HUES64 (cell line): Measurements from ENCODE around the gene FAM174C.
"Not testable (repeated sequence)": the region's sequence is repeated elsewhere in the genome, so short reads cannot be mapped to it uniquely, and the experiment has no call there.

Experiments
- H3K27ac ChIP-seq: 2 replicates; pipeline ENCODE4 v1.7.0; 2013; ENCODE audit warnings: low read depth, low read length, inconsistent platforms
- H3K27me3 ChIP-seq: 2 replicates; pipeline ENCODE4 v1.6.1; 2013; ENCODE audit warnings: mild to moderate bottlenecking, low read length; ENCODE audit not compliant: insufficient read depth
- H3K36me3 ChIP-seq: 2 replicates; pipeline ENCODE4 v1.6.1; 2013; ENCODE audit warnings: mild to moderate bottlenecking, low read length; ENCODE audit not compliant: insufficient read depth
- H3K4me1 ChIP-seq: 2 replicates; pipeline ENCODE4 v1.6.1; 2013; ENCODE audit warnings: mild to moderate bottlenecking, low read length, moderate library complexity; ENCODE audit not compliant: insufficient read depth
- H3K4me3 ChIP-seq: 2 replicates; pipeline ENCODE4 v1.5.1; 2013; ENCODE audit warnings: mild to moderate bottlenecking, low read length, moderate library complexity
- H3K9ac ChIP-seq: 2 replicates; pipeline ENCODE4 v1.6.1; 2013; ENCODE audit warnings: mild to moderate bottlenecking, low read depth, low read length
- H3K9me3 ChIP-seq: 2 replicates; pipeline ENCODE4 v1.6.1; 2013; ENCODE audit warnings: low read depth, low read length; ENCODE audit not compliant: insufficient read depth
- WGBS: fragments of 150-250, 120-280 bp; methylation state at CpG from one replicate; pipeline ENCODE4 v1.1.7; 2013; ENCODE audit warnings: missing lambda C conversion rate; 5-methylcytosine and 5-hydroxymethylcytosine counted together

The FAM174C gene

GRCh38 chr19:1305354-1305753 lies 30.0 kb downstream of the FAM174C start:
- H3K27ac ChIP-seq, H3K4me3 ChIP-seq, H3K27me3 ChIP-seq, H3K9ac ChIP-seq, H3K9me3 ChIP-seq, H3K36me3 ChIP-seq, H3K4me1 ChIP-seq: not testable (repeated sequence)
- 96% methylated on average over 9 of the region's 9 CpGs for WGBS

DNA sequence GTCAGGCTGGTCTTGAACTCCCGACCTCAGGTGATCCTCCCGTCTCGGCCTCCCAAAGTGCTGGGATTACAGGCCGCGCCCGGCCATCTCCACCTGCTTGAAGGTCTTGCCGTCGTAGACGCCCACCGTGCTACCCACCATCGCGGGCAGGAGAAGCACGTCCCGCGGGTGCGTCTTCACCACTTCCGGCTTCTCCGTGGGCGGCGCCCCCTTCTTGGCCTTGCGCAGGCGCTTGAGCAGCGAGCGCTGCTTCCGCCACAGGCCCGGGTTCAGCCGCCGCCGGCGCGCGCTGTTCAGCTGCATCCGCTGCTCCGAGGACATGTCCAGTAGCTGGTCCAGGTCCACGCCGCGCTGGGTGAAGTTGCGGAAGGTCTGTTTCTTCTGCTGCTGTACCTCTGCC lies 32.0 kb downstream of the FAM174C start:
- Histone ChIP-seq H3K9me3 (no peaks in the 10 kb centered on the region), H3K27me3 (no peaks in the 10 kb centered on the region), H3K4me1 (no peaks in the 10 kb centered on the region), H3K36me3 (no peaks in the 10 kb centered on the region), H3K4me3 (no peak overlapping the region), H3K9ac (no peak overlapping the region), H3K27ac (no peak overlapping the region)
- 93% methylated on average over 38 of the region's 38 CpGs for whole genome bisulfite sequencing

- Histone ChIP-seq H3K4me3 (no peak overlapping the region), H3K4me1 (no peaks in the 10 kb centered on the region), H3K27me3 (no peaks in the 10 kb centered on the region), H3K27ac (no peak overlapping the region), H3K9me3 (no peaks in the 10 kb centered on the region), H3K9ac (no peak overlapping the region), H3K36me3 (no peaks in the 10 kb centered on the region)
- WGBS: 93% methylated on average over 20 of the region's 20 CpGs
Observed at GRCh38 chr19:1307755-1308303, 32.5 kb downstream of the FAM174C start.

GRCh38 chr19:1308718-1309117 lies 33.4 kb downstream of the FAM174C start:
- H3K4me1 ChIP-seq: no peaks in the 10 kb centered on the region

GRCh38 chr19:1309977-1310852 lies 34.9 kb downstream of the FAM174C start:
- 89% methylated on average over 25 of the region's 28 CpGs for WGBS
- no peaks in the 10 kb centered on the region for H3K4me1 ChIP-seq

More at GRCh38 chr19:1308718-1309117, 33.4 kb downstream of the FAM174C start:
- Histone ChIP-seq H3K4me3 (no peak overlapping the region), H3K36me3 (no peaks in the 10 kb centered on the region), H3K27me3 (no peaks in the 10 kb centered on the region), H3K27ac (no peak overlapping the region), H3K9ac (no peak overlapping the region), H3K9me3 (no peaks in the 10 kb centered on the region)
- WGBS: 73% methylated on average over 11 of the region's 11 CpGs

GRCh38 chr19:1310853-1311180 lies 35.5 kb downstream of the FAM174C start:
- Histone ChIP-seq H3K4me3 (no peak overlapping the region), H3K9me3 (no peaks in the 10 kb centered on the region), H3K36me3 (no peaks in the 10 kb centered on the region), H3K4me1 (no peaks in the 10 kb centered on the region), H3K27me3 (peaks cover 1% of the 10 kb centered on the region), H3K9ac (no peak overlapping the region), H3K27ac (no peak overlapping the region)
- WGBS: 88% methylated on average over 18 of the region's 18 CpGs

More at GRCh38 chr19:1309977-1310852, 34.9 kb downstream of the FAM174C start:
- H3K9me3 ChIP-seq: no peaks in the 10 kb centered on the region
- no peaks in the 10 kb centered on the region for H3K36me3 ChIP-seq
- H3K9ac ChIP-seq: no peak overlapping the region
- no peaks in the 10 kb centered on the region; the same call in 1 of the 2 replicates for H3K27me3 ChIP-seq
- H3K4me3 ChIP-seq: no peak overlapping the region
- no peak overlapping the region for H3K27ac ChIP-seq

DNA sequence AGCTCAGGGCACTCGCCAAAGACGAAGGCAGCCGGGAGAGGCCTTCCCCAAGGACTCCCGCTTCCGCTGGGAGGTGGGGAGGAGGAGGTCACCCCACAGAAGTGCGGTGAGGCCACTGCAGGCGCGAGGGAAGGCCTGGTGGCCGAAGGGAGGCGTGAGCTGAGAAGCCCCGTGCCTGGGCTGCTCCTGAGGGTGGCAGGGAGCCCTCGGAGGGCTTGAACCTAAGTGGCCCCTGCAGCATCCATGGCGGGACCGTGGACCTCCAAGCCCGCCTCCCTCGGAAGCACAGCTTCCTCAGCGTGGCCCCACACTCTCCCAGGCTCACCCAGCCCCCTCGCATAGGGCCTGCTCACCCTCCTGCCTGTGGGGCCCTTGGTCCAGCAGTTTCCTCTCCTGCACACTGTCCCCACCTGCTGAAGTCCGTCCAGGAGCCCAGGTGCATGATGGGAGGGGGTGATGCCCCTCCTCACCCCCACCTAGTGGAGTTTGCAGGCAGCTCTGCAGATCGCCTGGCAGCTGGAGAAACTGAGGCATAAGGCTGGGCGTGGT lies 36.3 kb downstream of the FAM174C start:
- Histone ChIP-seq H3K36me3 (no peaks in the 10 kb centered on the region), H3K27me3 (peaks cover 9% of the 10 kb centered on the region), H3K4me1 (no peaks in the 10 kb centered on the region), H3K4me3 (no peak overlapping the region), H3K27ac (no peak overlapping the region), H3K9me3 (no peaks in the 10 kb centered on the region), H3K9ac (no peak overlapping the region)
- WGBS: 83% methylated on average over 21 of the region's 21 CpGs

DNA sequence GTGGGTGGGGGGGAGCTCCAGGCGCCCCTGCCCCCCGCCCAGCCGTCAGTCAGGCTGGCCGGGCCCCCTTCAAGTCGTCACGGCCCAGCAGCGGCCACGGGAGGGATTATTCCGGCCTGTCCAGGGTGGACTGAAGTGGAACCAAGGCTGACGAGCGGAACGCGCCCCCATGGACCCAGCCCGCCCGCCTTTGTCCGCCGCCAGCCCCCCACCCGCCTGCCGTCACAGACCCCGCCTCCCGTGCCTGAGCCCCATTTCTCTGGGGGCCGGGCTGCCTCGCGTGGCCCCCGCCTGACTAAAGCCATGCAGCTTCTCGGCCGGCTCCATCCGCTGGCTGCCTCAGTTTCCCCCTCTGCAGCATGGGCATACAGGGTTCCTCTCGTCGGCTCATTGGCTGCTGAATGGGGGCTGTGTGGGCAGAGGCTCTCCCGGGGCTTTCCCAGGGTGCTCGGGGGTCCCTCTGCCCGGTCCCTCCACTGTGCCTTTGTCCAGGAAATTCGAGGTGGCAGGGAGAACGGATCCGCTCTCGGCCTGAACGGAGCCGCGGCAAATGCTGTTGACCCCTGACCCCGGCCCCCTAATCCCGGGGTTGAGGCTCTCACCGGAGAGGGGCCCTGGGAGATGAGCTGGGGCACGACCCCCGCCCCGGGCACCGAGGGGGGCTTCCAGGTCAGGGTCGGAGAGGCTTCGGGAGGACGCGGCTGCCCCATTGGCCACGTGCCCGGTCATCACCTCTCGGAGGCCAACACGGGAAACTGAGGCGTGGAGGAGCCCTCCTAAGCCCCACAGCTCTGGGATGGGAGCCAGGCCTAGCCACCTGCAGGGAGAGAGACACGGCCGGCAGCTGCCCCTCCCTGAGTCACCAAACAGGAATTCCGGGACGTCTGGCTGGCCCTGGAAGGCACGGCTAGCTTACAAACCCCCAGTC lies 37.7 kb downstream of the FAM174C start:
- H3K4me1 ChIP-seq: no peaks in the 10 kb centered on the region
- peaks cover 11% of the 10 kb centered on the region for H3K27me3 ChIP-seq
- 83% methylated on average over 61 of the region's 61 CpGs for WGBS
- H3K36me3 ChIP-seq: no peaks in the 10 kb centered on the region
- H3K27ac ChIP-seq: no peak overlapping the region
- H3K4me3 ChIP-seq: no peak overlapping the region
- H3K9me3 ChIP-seq: no peaks in the 10 kb centered on the region
- no peak overlapping the region for H3K9ac ChIP-seq

- H3K27ac ChIP-seq: no peak overlapping the region
Observed at GRCh38 chr19:1313695-1314613, 38.6 kb downstream of the FAM174C start.

DNA sequence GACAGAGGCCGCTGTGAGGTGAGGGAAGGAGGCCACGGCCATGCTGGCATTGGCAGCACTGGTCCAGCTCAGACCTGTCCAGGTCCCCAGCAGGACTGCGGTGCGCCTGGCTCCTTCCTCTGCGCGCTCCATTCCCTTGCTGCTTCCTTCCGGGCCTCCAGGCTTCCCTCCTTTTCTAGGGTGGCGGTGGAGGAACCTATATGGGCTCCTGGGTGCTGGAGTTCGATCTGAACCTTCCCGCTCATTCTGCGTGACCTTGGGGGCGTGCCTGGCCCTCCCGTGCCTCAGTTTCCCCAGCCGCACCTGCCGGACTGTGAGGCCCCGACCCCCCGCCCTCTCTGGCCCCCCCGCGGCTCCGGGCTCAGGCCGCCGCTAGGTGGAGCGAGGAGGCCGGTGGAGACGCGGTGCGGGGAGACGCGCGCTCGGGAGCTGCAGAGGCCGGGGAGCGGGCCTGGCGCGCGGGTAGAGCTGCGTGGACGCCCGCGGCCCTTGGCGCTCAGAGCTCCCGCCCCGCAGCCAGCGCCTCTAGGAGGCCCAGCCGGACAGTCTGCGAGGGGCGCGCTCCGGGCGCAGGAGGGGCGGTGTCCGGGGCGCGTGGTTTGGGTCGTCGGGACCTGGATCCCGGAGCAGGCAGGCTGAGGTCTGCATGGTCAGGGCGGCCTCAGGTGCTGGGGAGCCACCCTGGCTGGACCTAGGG lies 40.3 kb downstream of the FAM174C start:
- Histone ChIP-seq H3K9ac (peak overlapping the region; percentile 50; the same call in 1 of the 2 replicates), H3K4me3 (peak overlapping the region; percentile 45), H3K4me1 (no peaks in the 10 kb centered on the region), H3K27ac (no peak overlapping the region), H3K36me3 (no peaks in the 10 kb centered on the region), H3K9me3 (no peaks in the 10 kb centered on the region), H3K27me3 (peaks cover 11% of the 10 kb centered on the region)
- WGBS: 16% methylated on average over 58 of the region's 58 CpGs

More at GRCh38 chr19:1313695-1314613, 38.6 kb downstream of the FAM174C start:
- Histone ChIP-seq H3K9me3 (no peaks in the 10 kb centered on the region), H3K4me1 (no peaks in the 10 kb centered on the region), H3K27me3 (peaks cover 11% of the 10 kb centered on the region), H3K4me3 (no peak overlapping the region), H3K36me3 (no peaks in the 10 kb centered on the region), H3K9ac (no peak overlapping the region)
- WGBS: 80% methylated on average over 32 of the region's 32 CpGs
